GM19240 (cell line): ENCODE results near the gene RNU1-2.
"Not testable (repeated sequence)": the region's sequence is repeated elsewhere in the genome, so short reads cannot be mapped to it uniquely, and the experiment has no call there.

Source experiments
- DNase-seq: peaks from one replicate; pipeline ENCODE4 v3.0.0; 2011; ENCODE audit warnings: low spot score; ENCODE audit not compliant: insufficient read length

Gene RNU1-2

GRCh38 chr1:16888860-16889816 is 6.6 kb upstream of the RNU1-2 start:
- no peak for DNase-seq

GRCh38 chr1:16890539-16891021 is 5.2 kb upstream of the RNU1-2 start:
- DNase-seq: not testable (repeated sequence)

- not testable (repeated sequence) for DNase-seq
Observed at GRCh38 chr1:16891057-16891456, 4.7 kb upstream of the RNU1-2 start.

GRCh38 chr1:16892978-16893525 is 2.7 kb upstream of the RNU1-2 start:
- DNase-seq: not testable (repeated sequence)

GRCh38 chr1:16893796-16894195 is 2.0 kb upstream of the RNU1-2 start:
- DNase-seq: not testable (repeated sequence)

GRCh38 chr1:16894338-16894737 is 1.4 kb upstream of the RNU1-2 start:
- not testable (repeated sequence) for DNase-seq

- not testable (repeated sequence) for DNase-seq
Observed at GRCh38 chr1:16895233-16895597, 565 bp upstream of the RNU1-2 start.

GRCh38 chr1:16896316-16897055 is 706 bp downstream of the RNU1-2 start:
- not testable (repeated sequence) for DNase-seq

- not testable (repeated sequence) for DNase-seq
Observed at GRCh38 chr1:16897653-16898052, 1.9 kb downstream of the RNU1-2 start.

- DNase-seq: not testable (repeated sequence)
Observed at GRCh38 chr1:16898298-16898697, 2.5 kb downstream of the RNU1-2 start.

GRCh38 chr1:16899020-16899419 is 3.2 kb downstream of the RNU1-2 start:
- DNase-seq: not testable (repeated sequence)

GRCh38 chr1:16900751-16901150 is 5.0 kb downstream of the RNU1-2 start:
- no peak for DNase-seq

GRCh38 chr1:16901371-16901770 is 5.6 kb downstream of the RNU1-2 start:
- DNase-seq: not testable (repeated sequence)

GRCh38 chr1:16903054-16903453 is 7.3 kb downstream of the RNU1-2 start:
- DNase-seq: no peak

- no peak for DNase-seq
Observed at GRCh38 chr1:16903458-16903796, 7.6 kb downstream of the RNU1-2 start.

GRCh38 chr1:16904560-16905109 is 8.9 kb downstream of the RNU1-2 start:
- DNase-seq: peak; percentile 88

- DNase-seq: peak; percentile 51
Observed at GRCh38 chr1:16905110-16905867, 9.5 kb downstream of the RNU1-2 start.

- DNase-seq: no peak
Observed at GRCh38 chr1:16905868-16906702, 10.3 kb downstream of the RNU1-2 start.

GRCh38 chr1:16906873-16907272 is 11.1 kb downstream of the RNU1-2 start:
- DNase-seq: no peak
